NCI-H82 (cell line): ENCODE results near the gene UBASH3A.

Experiments used
- DNase-seq: peaks from one replicate; lab custom pipeline; 2025; lab: John Stamatoyannopoulos, UW

Gene UBASH3A

DNA sequence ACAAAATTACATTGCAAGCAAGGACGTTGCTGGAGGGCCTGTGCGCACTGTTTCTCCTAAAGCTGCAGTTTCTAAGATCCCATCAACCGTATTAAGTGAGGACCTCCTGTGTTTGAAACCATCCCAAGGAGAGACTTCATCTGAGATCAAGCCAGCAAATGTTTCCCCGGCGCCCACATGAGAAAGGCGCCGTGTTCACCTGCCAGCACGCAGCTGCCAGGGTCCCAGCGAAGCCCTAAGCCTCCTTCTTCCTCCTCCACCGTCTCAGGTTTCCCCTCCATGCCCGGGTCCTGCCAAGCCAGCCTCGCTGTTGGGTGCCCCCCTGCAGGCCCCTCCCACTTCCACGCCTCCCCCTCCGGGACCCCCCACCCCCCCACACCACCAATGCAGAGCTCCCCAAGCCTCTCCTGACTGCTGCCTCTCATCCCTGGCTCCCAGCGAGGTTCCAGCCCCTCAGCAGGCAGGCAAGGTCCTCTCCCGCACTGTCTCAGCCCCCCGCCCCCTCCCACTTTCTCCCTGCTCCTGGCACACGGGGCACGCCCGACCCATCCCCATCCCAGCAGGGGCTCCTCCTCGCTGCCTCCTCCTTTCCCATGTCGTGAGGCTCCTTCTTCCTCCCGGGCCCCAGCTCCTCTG is 28.7 kb upstream of the UBASH3A start:
- no peak for DNase-seq

GRCh38 chr21:42375506-42375905 is 28.2 kb upstream of the UBASH3A start:
- no peak for DNase-seq

GRCh38 chr21:42375966-42376337 is 27.8 kb upstream of the UBASH3A start:
- DNase-seq, result no peak

- DNase-seq, result no peak
Measured at GRCh38 chr21:42376338-42376982, 27.2 kb upstream of the UBASH3A start.

GRCh38 chr21:42377211-42377950 is 26.3 kb upstream of the UBASH3A start:
- no peak for DNase-seq

GRCh38 chr21:42377951-42378340 is 25.8 kb upstream of the UBASH3A start:
- DNase-seq, result no peak

- no peak for DNase-seq
Measured at GRCh38 chr21:42378418-42378817, 25.3 kb upstream of the UBASH3A start.

DNA sequence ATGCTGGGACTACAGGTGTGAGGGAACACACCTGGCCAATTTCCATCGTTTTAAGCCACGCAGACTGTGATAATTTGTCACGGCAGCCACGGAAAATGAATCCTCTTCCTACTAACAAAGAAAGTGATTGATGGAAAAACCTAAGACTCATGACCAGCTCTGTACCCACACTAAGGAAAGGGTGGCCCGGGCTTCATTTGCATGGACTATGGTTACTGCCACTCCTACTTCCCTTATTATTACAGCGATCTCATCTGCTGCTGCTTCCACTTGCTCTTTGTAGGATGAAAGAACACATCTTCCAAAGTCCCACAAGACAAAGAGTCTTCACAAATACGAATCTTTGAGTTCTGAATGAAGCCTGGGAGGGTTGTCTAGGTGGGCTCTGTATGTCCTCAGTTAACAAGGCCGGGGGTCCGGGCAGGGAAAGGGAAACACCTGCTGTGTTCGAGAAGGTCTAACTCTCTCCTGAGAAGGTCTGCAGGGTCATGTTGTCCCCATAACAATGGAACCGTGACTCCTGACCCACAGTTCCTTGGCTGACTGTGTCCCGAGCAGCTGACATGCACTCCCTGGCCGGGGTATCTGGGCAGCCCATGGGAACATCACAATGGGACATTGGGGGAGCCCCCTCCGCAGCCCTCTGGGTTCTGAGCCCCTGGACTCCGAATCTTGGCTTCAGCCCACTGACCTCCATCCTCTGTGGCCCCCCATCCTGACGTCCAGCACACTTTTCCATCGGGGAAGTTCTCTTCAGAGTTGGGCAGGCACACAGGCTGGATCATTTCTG is 24.1 kb upstream of the UBASH3A start:
- DNase-seq, result no peak

- peak; percentile 49 for DNase-seq
Measured at GRCh38 chr21:42381347-42381984, 22.2 kb upstream of the UBASH3A start.

DNA sequence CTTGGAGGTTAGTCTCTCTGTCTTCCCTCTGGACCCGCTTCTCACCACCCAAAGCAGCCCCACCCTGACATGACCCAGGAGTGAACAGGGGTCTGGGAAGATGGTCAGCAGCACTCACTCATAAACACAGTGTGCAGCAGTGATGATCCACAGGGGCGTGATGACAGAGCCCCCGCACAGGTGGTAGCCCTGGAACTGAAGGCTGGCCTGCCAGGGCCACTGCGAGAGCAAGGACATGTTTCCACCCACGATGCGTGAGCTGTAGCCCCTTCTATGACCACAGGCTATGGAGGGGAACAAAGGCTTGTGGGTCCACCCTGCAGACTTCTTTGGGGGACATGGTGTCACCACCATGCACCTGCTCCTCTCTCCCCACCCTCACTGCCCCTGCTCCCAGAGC is 20.8 kb upstream of the UBASH3A start:
- no peak for DNase-seq

GRCh38 chr21:42383331-42383730 is 20.4 kb upstream of the UBASH3A start:
- DNase-seq, result no peak

- no peak for DNase-seq
Measured at GRCh38 chr21:42384156-42384945, 19.4 kb upstream of the UBASH3A start.

DNA sequence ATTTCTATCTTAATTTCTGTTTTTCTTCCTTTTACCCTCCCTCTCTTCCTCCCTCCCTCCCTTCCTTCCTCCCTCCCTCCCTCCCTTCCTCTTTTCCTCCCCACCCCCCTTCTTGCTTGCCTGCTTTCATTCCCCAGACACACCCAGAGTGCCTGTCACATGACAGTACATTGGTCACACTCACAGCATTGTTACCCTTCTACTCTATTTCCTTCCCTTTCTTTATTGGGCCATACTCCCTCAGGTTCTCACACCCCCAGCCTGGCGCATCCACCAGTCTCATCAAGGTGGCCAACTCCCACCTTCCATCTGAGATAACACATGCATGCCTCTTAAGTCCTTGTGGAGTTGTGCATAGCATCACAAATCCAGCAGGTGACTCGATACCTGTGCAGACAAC is 18.7 kb upstream of the UBASH3A start:
- no peak for DNase-seq

- DNase-seq, result no peak
Measured at GRCh38 chr21:42385619-42386018, 18.1 kb upstream of the UBASH3A start.

- DNase-seq, result no peak
Measured at GRCh38 chr21:42386034-42386591, 17.6 kb upstream of the UBASH3A start.

DNA sequence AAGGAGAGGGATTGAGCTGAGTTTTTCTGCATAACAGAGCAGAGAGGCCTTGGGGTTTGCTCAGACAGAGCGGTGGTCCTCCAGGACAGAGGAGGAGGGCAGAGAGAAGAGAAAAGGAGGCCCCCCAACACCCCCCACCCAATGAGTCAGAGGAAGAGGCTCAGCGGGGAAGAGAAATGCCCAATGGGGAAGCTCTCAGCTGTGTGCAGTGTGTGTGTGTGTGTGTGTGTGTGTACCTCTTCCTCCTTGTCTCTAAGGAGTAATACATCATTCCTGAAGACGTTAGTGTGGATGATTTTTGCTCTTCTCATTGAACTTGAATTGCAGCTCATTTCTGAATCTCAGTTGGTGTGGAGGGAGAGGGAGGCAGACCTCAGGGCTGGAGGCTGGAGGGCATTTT is 16.5 kb upstream of the UBASH3A start:
- no peak for DNase-seq

- no peak for DNase-seq
Measured at GRCh38 chr21:42387843-42388340, 15.8 kb upstream of the UBASH3A start.

- no peak for DNase-seq
Measured at GRCh38 chr21:42388740-42389448, 14.8 kb upstream of the UBASH3A start.

- DNase-seq, result no peak
Measured at GRCh38 chr21:42389449-42389835, 14.3 kb upstream of the UBASH3A start.

- DNase-seq, result no peak
Measured at GRCh38 chr21:42390193-42390592, 13.5 kb upstream of the UBASH3A start.
